HG03571 (cell line): ENCODE measurements around the gene OTOP1.
"Not testable (repeated sequence)": the region's sequence is repeated elsewhere in the genome, so short reads cannot be mapped to it uniquely, and the experiment has no call there.

Source experiments
- ATAC-seq: cut with Tn5 transposase; IDR thresholded peaks from one replicate; pipeline ENCODE4 v1.9.1; 2021; ENCODE audit not compliant: unreplicated experiment

Gene OTOP1

GRCh38 chr4:4239551-4239950 is 12.8 kb upstream of the OTOP1 start:
- ATAC-seq: not testable (repeated sequence)

- ATAC-seq: no peak
Observed at GRCh38 chr4:4233610-4234009, 6.9 kb upstream of the OTOP1 start.

- no peak for ATAC-seq
Observed at GRCh38 chr4:4228356-4228668, 1.6 kb upstream of the OTOP1 start.

- no peak for ATAC-seq
Observed at GRCh38 chr4:4227510-4228355, 1.0 kb upstream of the OTOP1 start.

DNA sequence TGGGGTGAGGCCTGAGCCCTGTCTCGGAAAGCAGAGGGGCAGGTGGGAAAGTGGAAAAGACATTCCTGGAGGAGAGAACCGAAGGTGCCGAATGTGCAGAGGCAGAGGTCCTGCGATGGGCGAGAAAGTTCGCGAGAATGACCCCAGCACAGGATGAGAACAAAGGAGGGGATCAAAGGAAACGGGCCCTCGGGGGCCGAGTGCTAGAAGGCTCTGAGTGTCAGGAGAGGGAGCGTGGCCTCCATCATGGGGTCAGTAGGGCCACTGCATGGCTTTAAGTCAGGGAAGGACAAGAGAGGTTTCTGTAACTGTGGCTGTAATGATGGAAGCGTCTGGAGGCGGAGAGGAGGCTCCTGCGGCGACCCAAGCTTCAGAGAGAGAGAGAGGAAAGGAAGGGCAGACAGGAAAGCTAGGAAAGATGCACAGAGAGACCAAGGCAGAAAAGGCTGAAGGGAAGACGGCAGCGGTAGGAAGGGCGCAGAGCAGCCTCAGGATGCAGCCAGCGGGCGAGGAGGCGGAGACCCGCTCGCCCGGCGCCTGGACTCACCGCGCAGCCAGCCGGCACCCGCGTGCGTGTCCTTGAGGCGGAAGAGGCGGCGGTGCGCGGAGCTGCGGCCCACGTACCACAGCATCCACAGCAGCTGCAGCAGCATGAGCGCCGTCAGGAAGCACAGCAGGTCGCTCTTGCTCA is 669 bp downstream of the OTOP1 start:
- ATAC-seq: no peak

GRCh38 chr4:4217113-4217512 is 9.6 kb downstream of the OTOP1 start:
- ATAC-seq: no peak

- ATAC-seq: no peak
Observed at GRCh38 chr4:4216648-4217047, 10.1 kb downstream of the OTOP1 start.

- not testable (repeated sequence) for ATAC-seq
Observed at GRCh38 chr4:4213674-4214073, 13.1 kb downstream of the OTOP1 start.

GRCh38 chr4:4206204-4206603 is 20.5 kb downstream of the OTOP1 start:
- no peak for ATAC-seq

DNA sequence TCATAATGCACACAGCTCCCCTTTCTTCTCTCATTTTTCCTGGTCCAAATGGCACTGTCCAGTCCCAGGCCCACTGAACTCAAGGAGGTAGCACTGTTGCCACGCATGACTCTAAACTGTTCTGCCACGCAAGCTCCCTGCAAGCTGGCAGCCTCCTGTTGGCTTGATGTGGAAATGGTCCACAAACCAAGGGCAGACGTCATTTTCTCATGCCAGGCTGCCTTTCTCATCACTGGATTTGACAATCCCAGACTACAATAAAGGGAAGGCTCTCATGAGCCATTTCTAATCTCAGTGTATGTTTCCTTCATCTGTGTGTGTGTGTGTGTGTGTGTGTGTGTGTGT is 22.4 kb downstream of the OTOP1 start:
- ATAC-seq: no peak

GRCh38 chr4:4203688-4204400 is 22.9 kb downstream of the OTOP1 start:
- no peak for ATAC-seq

- ATAC-seq: no peak
Observed at GRCh38 chr4:4202510-4202909, 24.2 kb downstream of the OTOP1 start.

DNA sequence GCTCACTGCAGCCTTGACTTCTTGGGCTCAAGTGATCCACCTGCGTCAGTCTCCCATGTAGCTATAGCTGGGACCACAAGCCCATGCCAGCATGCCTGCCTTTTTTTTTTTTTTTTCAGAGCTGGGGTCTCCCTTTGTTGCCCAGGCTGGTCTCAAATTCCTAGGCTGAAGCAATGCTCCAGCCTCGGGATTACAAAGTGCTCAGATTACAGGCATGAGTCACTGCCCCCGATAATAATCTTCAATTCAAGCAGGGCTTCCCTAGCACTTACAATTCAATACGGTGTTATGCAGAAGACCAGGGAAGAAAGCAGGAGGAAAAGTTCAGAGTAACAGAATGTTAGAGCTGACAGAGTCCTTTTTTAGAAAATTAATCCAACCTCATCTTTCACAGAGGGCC is 26.1 kb downstream of the OTOP1 start:
- ATAC-seq: no peak

DNA sequence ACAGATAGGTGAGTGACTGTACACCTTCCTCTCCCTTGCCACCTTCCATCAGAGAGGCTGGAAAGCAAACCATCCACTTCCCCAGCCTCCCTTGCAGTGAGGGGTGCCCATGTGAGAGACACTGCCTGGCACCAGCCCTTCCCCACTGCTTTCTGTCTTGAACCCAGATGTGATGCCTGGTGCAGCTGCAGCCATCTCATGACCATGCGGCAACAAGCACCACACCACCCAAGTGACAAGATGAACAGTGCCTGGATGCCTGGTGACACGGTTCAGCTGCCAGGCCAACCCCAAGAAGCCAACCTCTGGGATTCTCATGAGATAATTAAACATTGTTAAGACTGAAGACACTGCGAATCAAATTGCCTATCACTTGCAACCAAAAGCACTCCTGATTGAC is 31.4 kb downstream of the OTOP1 start:
- ATAC-seq: no peak

- not testable (repeated sequence) for ATAC-seq
Observed at GRCh38 chr4:4188557-4188956, 38.2 kb downstream of the OTOP1 start.

GRCh38 chr4:4185528-4185927 is 41.2 kb downstream of the OTOP1 start:
- ATAC-seq: no peak

DNA sequence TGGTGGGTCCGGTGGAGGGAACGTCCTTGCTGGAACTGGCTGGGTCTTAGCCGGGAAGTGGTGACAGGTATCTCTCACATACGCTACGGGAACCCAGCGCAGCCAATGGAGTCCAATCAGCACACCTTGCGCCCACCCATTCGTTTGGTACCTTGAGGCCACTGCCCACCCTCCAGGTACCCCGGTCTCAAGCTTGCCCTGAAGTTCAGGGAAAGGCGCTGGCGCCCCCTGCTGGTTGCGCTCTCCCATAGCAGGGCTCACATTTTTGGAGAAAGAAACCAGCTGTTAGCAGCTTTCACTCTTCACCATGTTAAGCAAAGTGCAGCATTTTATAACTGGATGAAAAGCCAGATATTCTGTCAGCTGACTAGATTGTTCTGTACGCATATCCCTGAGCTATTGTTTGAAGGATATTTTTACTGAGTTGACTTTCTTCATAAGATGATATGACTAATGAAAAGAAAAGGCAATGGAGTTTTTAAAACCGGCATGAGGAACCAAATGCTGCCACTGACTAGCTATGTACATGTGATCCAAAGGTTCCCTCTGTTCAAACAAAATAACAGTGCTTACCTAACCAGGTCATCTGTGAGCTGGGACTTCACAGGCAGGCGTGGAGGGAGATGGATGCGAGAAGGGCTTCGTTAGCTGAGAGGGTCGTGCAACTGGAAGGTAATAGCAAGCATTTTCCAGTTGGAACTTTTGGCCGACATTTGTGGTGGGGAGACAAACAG is 43.7 kb downstream of the OTOP1 start:
- no peak for ATAC-seq

DNA sequence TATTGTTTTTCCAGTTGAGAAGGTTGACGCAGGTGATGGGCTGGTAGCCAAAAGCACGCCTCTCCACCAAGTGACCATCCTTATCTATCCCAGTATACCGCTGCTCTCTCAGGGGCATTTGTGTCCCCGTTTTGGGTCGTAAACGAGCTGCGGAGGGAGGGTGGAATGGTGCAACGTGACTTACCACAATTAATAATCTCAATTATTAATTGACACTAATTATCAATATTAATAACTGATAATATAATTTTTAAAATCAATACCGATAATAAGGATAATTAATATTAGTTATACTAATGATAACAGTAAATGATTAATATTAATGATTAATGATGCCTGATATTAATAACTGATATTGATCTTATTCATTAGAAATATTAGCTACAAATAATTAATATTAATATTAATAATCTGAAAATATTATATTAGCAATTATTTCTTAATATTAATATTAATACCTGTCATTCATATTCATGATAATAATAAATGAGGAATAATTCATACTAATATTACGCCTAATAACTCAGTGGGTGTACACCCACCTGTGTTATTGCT is 56.1 kb downstream of the OTOP1 start:
- ATAC-seq: no peak

DNA sequence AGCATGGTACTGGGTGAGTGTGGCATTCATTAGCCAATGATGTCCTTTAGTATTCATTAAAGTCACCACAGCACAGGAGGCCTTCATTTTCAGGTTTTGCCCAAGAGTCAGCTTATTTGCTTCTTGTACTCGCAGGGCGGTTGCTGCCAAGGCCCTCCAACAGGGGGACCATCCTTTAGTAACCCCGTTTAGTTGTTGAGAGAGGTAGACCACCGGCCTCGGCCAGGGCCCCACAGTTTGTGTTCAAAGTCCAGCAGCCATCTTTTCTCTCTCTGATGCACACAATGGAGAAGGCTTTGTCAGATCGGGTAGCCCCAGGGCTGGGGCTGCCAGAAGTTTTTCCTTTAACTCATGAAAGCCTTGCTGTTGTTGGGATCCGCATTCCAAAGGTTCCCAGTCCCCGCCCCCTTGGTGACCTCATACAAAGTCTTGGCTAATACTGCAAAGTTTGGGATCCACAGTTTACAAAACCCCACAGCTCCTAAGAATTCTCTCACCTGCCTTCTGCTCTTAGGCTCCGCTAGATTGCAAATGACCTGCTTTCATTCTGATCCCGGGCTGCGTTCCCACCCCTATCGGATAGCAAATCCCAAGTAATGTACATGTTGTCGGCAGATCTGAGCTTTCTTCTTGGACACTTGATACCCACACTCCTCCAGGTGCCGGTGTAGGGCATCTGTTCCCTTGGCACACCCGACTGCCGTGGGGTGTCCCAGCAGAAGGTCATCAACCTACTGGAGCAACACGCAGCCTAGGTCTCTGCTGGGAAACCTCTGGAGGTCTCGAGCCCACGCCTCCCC is 58.5 kb downstream of the OTOP1 start:
- ATAC-seq: not testable (repeated sequence)

GRCh38 chr4:4166986-4167385 is 59.7 kb downstream of the OTOP1 start:
- ATAC-seq: not testable (repeated sequence)
